Measurements from ENCODE around the gene MCCD1.

The MCCD1 gene

GRCh38 chr6:31529329-31530150, 778 bp downstream of the MCCD1 start:
- Histone ChIP-seq H3K9me3 (ENCODE audit: insufficient read depth, low read length) (no peaks in the 10 kb centered on the region), H3K27me3 (ENCODE audit: low read length) (no peaks in the 10 kb centered on the region), H2AFZ (ENCODE audit: low read depth, low read length, severe bottlenecking) (no peak overlapping the region), H3K27ac (ENCODE audit: low read depth, low read length) (no peak overlapping the region), H3K9ac (ENCODE audit: low read length) (no peak overlapping the region), H3K79me2 (ENCODE audit: insufficient read depth, low read length) (peaks cover 7% of the 10 kb centered on the region), H4K20me1 (ENCODE audit: low read depth, low read length) (peaks cover 31% of the 10 kb centered on the region; the same call in 1 of the 2 replicates), H3K4me2 (ENCODE audit: low read depth, low read length, poor library complexity, severe bottlenecking) (no peak overlapping the region), H3K36me3 (ENCODE audit: low read length) (peaks cover 36% of the 10 kb centered on the region), H3K4me3 (ENCODE audit: insufficient read depth, low read length, poor library complexity, severe bottlenecking) (no peak overlapping the region), H3F3A (ENCODE audit: insufficient read depth) (peaks cover 55% of the 10 kb centered on the region), H3K9me2 (replicated peaks; ENCODE audit: insufficient read depth, low read length) (no peaks in the 10 kb centered on the region)
- no peak for TF ChIP-seq EZH2phosphoT487 (conservative IDR thresholded peaks at IDR 0.05; ENCODE audit: low read length)
- TF ChIP-seq, protein P1, sequence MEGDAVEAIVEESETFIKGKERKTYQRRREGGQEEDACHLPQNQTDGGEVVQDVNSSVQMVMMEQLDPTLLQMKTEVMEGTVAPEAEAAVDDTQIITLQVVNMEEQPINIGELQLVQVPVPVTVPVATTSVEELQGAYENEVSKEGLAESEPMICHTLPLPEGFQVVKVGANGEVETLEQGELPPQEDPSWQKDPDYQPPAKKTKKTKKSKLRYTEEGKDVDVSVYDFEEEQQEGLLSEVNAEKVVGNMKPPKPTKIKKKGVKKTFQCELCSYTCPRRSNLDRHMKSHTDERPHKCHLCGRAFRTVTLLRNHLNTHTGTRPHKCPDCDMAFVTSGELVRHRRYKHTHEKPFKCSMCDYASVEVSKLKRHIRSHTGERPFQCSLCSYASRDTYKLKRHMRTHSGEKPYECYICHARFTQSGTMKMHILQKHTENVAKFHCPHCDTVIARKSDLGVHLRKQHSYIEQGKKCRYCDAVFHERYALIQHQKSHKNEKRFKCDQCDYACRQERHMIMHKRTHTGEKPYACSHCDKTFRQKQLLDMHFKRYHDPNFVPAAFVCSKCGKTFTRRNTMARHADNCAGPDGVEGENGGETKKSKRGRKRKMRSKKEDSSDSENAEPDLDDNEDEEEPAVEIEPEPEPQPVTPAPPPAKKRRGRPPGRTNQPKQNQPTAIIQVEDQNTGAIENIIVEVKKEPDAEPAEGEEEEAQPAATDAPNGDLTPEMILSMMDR (IDR thresholded peaks at IDR 0.05; ENCODE audit: insufficient read depth, low read length, poor library complexity, severe bottlenecking), result no peak

- Histone ChIP-seq H3K27ac (ENCODE audit: low read depth, low read length) (no peak overlapping the region), H2AFZ (ENCODE audit: low read depth, low read length, severe bottlenecking) (no peak overlapping the region), H3K79me2 (ENCODE audit: insufficient read depth, low read length) (peaks cover 17% of the 10 kb centered on the region), H3K9me2 (replicated peaks; ENCODE audit: insufficient read depth, low read length) (no peaks in the 10 kb centered on the region), H3K27me3 (ENCODE audit: low read length) (no peaks in the 10 kb centered on the region), H3K4me3 (ENCODE audit: insufficient read depth, low read length, poor library complexity, severe bottlenecking) (no peak overlapping the region), H3K4me2 (ENCODE audit: low read depth, low read length, poor library complexity, severe bottlenecking) (no peak overlapping the region), H3K36me3 (ENCODE audit: low read length) (peaks cover 47% of the 10 kb centered on the region), H3K9me3 (ENCODE audit: insufficient read depth, low read length) (no peaks in the 10 kb centered on the region), H3K9ac (ENCODE audit: low read length) (no peak overlapping the region), H4K20me1 (ENCODE audit: low read depth, low read length) (peaks cover 42% of the 10 kb centered on the region), H3F3A (ENCODE audit: insufficient read depth) (peaks cover 55% of the 10 kb centered on the region)
- TF ChIP-seq EZH2phosphoT487 (conservative IDR thresholded peaks at IDR 0.05; ENCODE audit: low read length), result no peak
- TF ChIP-seq, protein P1 (IDR thresholded peaks at IDR 0.05; ENCODE audit: insufficient read depth, low read length, poor library complexity, severe bottlenecking), result no peak
These were observed 1.9 kb downstream of the MCCD1 start for GRCh38 chr6:31530659-31531058.

- H3F3A ChIP-seq (ENCODE audit: insufficient read depth), result peaks cover 60% of the 10 kb centered on the region
- no peak overlapping the region for H3K9ac ChIP-seq (ENCODE audit: low read length)
- H2AFZ ChIP-seq (ENCODE audit: low read depth, low read length, severe bottlenecking), result no peak overlapping the region
- no peaks in the 10 kb centered on the region for H3K9me2 ChIP-seq (replicated peaks; ENCODE audit: insufficient read depth, low read length)
- TF ChIP-seq, protein P1 (IDR thresholded peaks at IDR 0.05; ENCODE audit: insufficient read depth, low read length, poor library complexity, severe bottlenecking), result no peak
- no peak for TF ChIP-seq EZH2phosphoT487 (conservative IDR thresholded peaks at IDR 0.05; ENCODE audit: low read length)
- peaks cover 52% of the 10 kb centered on the region for H3K36me3 ChIP-seq (ENCODE audit: low read length)
- no peak overlapping the region for H3K4me2 ChIP-seq (ENCODE audit: low read depth, low read length, poor library complexity, severe bottlenecking)
- no peaks in the 10 kb centered on the region for H3K27me3 ChIP-seq (ENCODE audit: low read length)
- peaks cover 47% of the 10 kb centered on the region for H4K20me1 ChIP-seq (ENCODE audit: low read depth, low read length)
- H3K79me2 ChIP-seq (ENCODE audit: insufficient read depth, low read length), result peaks cover 22% of the 10 kb centered on the region
- H3K27ac ChIP-seq (ENCODE audit: low read depth, low read length), result no peak overlapping the region
- H3K4me3 ChIP-seq (ENCODE audit: insufficient read depth, low read length, poor library complexity, severe bottlenecking), result no peak overlapping the region
- no peaks in the 10 kb centered on the region for H3K9me3 ChIP-seq (ENCODE audit: insufficient read depth, low read length)
These were observed 2.4 kb downstream of the MCCD1 start for GRCh38 chr6:31531162-31531561.

All from SU-DHL-6 (cell line).